CD4-positive, alpha-beta T cell (primary cell): ENCODE measurements around the gene TBC1D22A. TPM values are rescaled to one million over a fixed set of nuclear protein-coding genes. Genes with fewer than 3 reads are reported as not detected.

Experiments
- ATAC-seq: fragments of 200-7000 bp; cut with Tn5 transposase; one replicate; pipeline ENCODE4 v1.10.0; 2022; ENCODE audit warnings: mild to moderate bottlenecking; ENCODE audit not compliant: poor library complexity
- CTCF ChIA-PET: fragments of 350-600 bp; sonication (Branson Sonifier 250); formaldehyde crosslinking; loops from one replicate; lab custom pipeline; 2021; ENCODE audit warnings: antibody characterized with exemption, inconsistent platforms; lab: Charles Lee
- POLR2A ChIA-PET: fragments of 350-600 bp; sonication (Branson Sonifier 250); formaldehyde crosslinking; loops from one replicate; lab custom pipeline; 2021; ENCODE audit warnings: antibody characterized with exemption, inconsistent platforms; lab: Charles Lee
- DNase-seq, 14 experiments: peaks; one replicate each; pipeline ENCODE4 v3.0.0-alpha.2; 2013 to 2020; ENCODE audit warnings: mixed read lengths in 2 of 14
- H3K27ac ChIP-seq, 2 donors: one replicate each; pipeline versions ENCODE4 v1.5.1 to v1.7.0; 2013; ENCODE audit warnings: low read length in 2 of 2, low read depth in 1 of 2, mild to moderate bottlenecking in 1 of 2
- H3K27me3 ChIP-seq, 2 experiments: 1 replicate in 1 of 2; 2 replicates in 1 of 2; pipeline versions ENCODE4 v1.6.1 to v1.7.0; 2013; ENCODE audit warnings: low read length in 2 of 2, control low read depth in 1 of 2, mild to moderate bottlenecking in 1 of 2, moderate library complexity in 1 of 2; ENCODE audit not compliant: insufficient read depth in 2 of 2, control insufficient read depth in 1 of 2
- H3K36me3 ChIP-seq: one replicate; pipeline ENCODE4 v1.6.1; 2013; ENCODE audit warnings: low read length, control low read depth; ENCODE audit not compliant: insufficient read depth
- H3K4me1 ChIP-seq: one replicate; pipeline ENCODE4 v1.6.1; 2013; ENCODE audit warnings: low read length, control low read depth; ENCODE audit not compliant: insufficient read depth
- H3K4me3 ChIP-seq: one replicate; pipeline ENCODE4 v1.5.1; 2013; ENCODE audit warnings: mild to moderate bottlenecking, low read length, moderate library complexity
- H3K9me3 ChIP-seq, 2 experiments: 1 replicate in 1 of 2; 2 replicates in 1 of 2; pipeline versions ENCODE4 v1.6.1 to v1.7.0; 2013; ENCODE audit warnings: low read length in 2 of 2, mild to moderate bottlenecking in 2 of 2, control low read depth in 1 of 2, moderate library complexity in 1 of 2; ENCODE audit not compliant: control insufficient read depth in 1 of 2, insufficient read depth in 1 of 2
- H3K27ac Mint-ChIP-seq: one replicate; pipeline ENCODE4 v1.8.0; 2020; ENCODE audit warnings: mixed read lengths
- H3K27me3 Mint-ChIP-seq: one replicate; pipeline ENCODE4 v1.8.0; 2021; ENCODE audit warnings: mixed read lengths
- H3K36me3 Mint-ChIP-seq: one replicate; pipeline ENCODE4 v1.8.0; 2021; ENCODE audit warnings: low read depth, mixed read lengths
- H3K4me1 Mint-ChIP-seq: one replicate; pipeline ENCODE4 v1.8.0; 2021; ENCODE audit warnings: low read depth, mixed read lengths
- H3K4me3 Mint-ChIP-seq: one replicate; pipeline ENCODE4 v1.8.0; 2020; ENCODE audit warnings: mild to moderate bottlenecking, mixed read lengths
- H3K9me3 Mint-ChIP-seq: one replicate; pipeline ENCODE4 v1.8.0; 2020; ENCODE audit warnings: mixed read lengths
- CTCF ChIP-seq: fragments of 200-600 bp; IDR thresholded peaks from one replicate; pipeline ENCODE4 v1.8.0; 2022; ENCODE audit warnings: antibody characterized with exemption, mild to moderate bottlenecking
- intact Hi-C, 2 experiments: fragments of 100-400 bp; cut with DNase I in 1 of 2; cut with micrococcal nuclease in 1 of 2; formaldehyde crosslinking; loops; one replicate each; pipeline versions ENCODE4 v1.15.1 to v1.9.0; 2023 to 2025; cut with DNase I, micrococcal nuclease
- total RNA-seq, 174 experiments: library from RNA in 2 of 174; stranded (reverse) in 2 of 174; gene quantifications; one replicate each; pipeline ENCODE4 v1.2.3 and lab custom pipeline; 2021 to 2026

Gene TBC1D22A
- total RNA-seq, 2 experiments from 2014 or later = 27.1 to 31.7 TPM

GRCh38 chr22:46788441-46789172, 26.2 kb downstream of the TBC1D22A start:
- no peak for ATAC-seq
- no peaks in the 10 kb centered on the region for H3K9me3 ChIP-seq
- DNase-seq = peak in 4 of 14 experiments; percentile 28 to 58 (median 46)
- H3K4me3 Mint-ChIP-seq = no peak overlapping the region
- H3K27ac Mint-ChIP-seq = peak overlapping the region; percentile 100
- peak overlapping the region in 1 of 2 donors; percentile 50 for H3K27ac ChIP-seq
- no peaks in the 10 kb centered on the region for H3K9me3 Mint-ChIP-seq
- intact Hi-C loops = loop anchor here in 1 of 2 experiments (2.0 kb wide), 1 partner anchor 24 kb away; no protein-coding TSS in a partner anchor
- no peaks in the 10 kb centered on the region for H3K27me3 Mint-ChIP-seq
- no peaks in the 10 kb centered on the region for H3K27me3 ChIP-seq
- peaks cover 28% of the 10 kb centered on the region for H3K36me3 ChIP-seq
- ChIA-PET POLR2A (interaction anchor here (0.8 kb wide), 1 partner anchor 26 kb away, joined by 3 read pairs; the partner anchor contains the start of gene TBC1D22A), CTCF (interaction anchor here (1.1 to 1.9 kb wide), 4 partner anchors 15 to 49 kb away, joined by 3 to 6 read pairs (median 4); no protein-coding TSS in a partner anchor)
- TF ChIP-seq CTCF = no peak
- peaks cover 54% of the 10 kb centered on the region for H3K4me1 ChIP-seq
- no peak overlapping the region for H3K4me3 ChIP-seq
- peaks cover 63% of the 10 kb centered on the region for H3K4me1 Mint-ChIP-seq
- peaks cover 21% of the 10 kb centered on the region for H3K36me3 Mint-ChIP-seq

GRCh38 chr22:46789992-46790391, 27.5 kb downstream of the TBC1D22A start:
- Histone ChIP-seq H3K27ac (peak overlapping the region; percentile 91 to 97), H3K9me3 (no peaks in the 10 kb centered on the region), H3K36me3 (peaks cover 34% of the 10 kb centered on the region), H3K4me3 (no peak overlapping the region), H3K27me3 (no peaks in the 10 kb centered on the region), H3K4me1 (peaks cover 55% of the 10 kb centered on the region)
- ChIA-PET POLR2A (interaction anchor here (0.5 to 2.9 kb wide), 7 partner anchors 9 to 454 kb away, joined by 3 to 19 read pairs (median 10); partner anchors contain the start of gene TRMU), CTCF (interaction anchor here (2.0 to 3.0 kb wide), 2 partner anchors 31 to 51 kb away, joined by 12 to 19 read pairs; no protein-coding TSS in a partner anchor)
- H3K4me1 Mint-ChIP-seq = peaks cover 55% of the 10 kb centered on the region
- DNase-seq (no peak), ATAC-seq (no peak)
- TF ChIP-seq CTCF = no peak
- no peaks in the 10 kb centered on the region for H3K27me3 Mint-ChIP-seq
- peak overlapping the region; percentile 100 for H3K27ac Mint-ChIP-seq
- peaks cover 32% of the 10 kb centered on the region for H3K36me3 Mint-ChIP-seq
- no peaks in the 10 kb centered on the region for H3K9me3 Mint-ChIP-seq
- intact Hi-C loops = loop anchor here (2.0 kb wide), 3 partner anchors 25 to 51 kb away; partner anchors contain the start of gene CERK (in 1 of the 2)
- H3K4me3 Mint-ChIP-seq = no peak overlapping the region

- peaks cover 37% of the 10 kb centered on the region for H3K36me3 Mint-ChIP-seq
- Histone ChIP-seq H3K4me3 (peak overlapping the region; percentile 36), H3K9me3 (no peaks in the 10 kb centered on the region), H3K36me3 (peaks cover 44% of the 10 kb centered on the region), H3K27me3 (no peaks in the 10 kb centered on the region), H3K4me1 (peaks cover 55% of the 10 kb centered on the region), H3K27ac (peak overlapping the region; percentile 91 to 97)
- peak overlapping the region; percentile 79 for H3K4me3 Mint-ChIP-seq
- intact Hi-C loops = loop anchor here (1.0 to 2.0 kb wide), 5 partner anchors 17 to 52 kb away; partner anchors contain the start of genes CERK (in 1 of the 2) and TBC1D22A (in 1 of the 2)
- no peaks in the 10 kb centered on the region for H3K27me3 Mint-ChIP-seq
- H3K9me3 Mint-ChIP-seq = no peaks in the 10 kb centered on the region
- DNase-seq (peak; percentile 67 to 95 (median 82)), ATAC-seq (peak; percentile 90)
- POLR2A ChIA-PET = interaction anchor here (0.7 to 3.1 kb wide), 13 partner anchors 9 to 456 kb away, joined by 3 to 60 read pairs (median 7); partner anchors contain the start of genes TBC1D22A and TRMU
- CTCF ChIA-PET = interaction anchor here (0.7 to 3.0 kb wide), 9 partner anchors 10 to 61 kb away, joined by 3 to 21 read pairs (median 9); partner anchors contain the start of gene TBC1D22A
- TF ChIP-seq CTCF = no peak
- H3K27ac Mint-ChIP-seq = peak overlapping the region; percentile 100
- peaks cover 51% of the 10 kb centered on the region for H3K4me1 Mint-ChIP-seq
These were observed 28.8 kb downstream of the TBC1D22A start for GRCh38 chr22:46791201-46791731.
